GM19035 (cell line): ENCODE measurements around the gene SMG6.
A peak's percentile ranks its signal among the peaks of the same experiment; 100 is the strongest.

Source experiments
- ATAC-seq: cut with Tn5 transposase; IDR thresholded peaks from one replicate; pipeline ENCODE4 v1.9.1; 2021; ENCODE audit not compliant: unreplicated experiment

Gene SMG6

DNA sequence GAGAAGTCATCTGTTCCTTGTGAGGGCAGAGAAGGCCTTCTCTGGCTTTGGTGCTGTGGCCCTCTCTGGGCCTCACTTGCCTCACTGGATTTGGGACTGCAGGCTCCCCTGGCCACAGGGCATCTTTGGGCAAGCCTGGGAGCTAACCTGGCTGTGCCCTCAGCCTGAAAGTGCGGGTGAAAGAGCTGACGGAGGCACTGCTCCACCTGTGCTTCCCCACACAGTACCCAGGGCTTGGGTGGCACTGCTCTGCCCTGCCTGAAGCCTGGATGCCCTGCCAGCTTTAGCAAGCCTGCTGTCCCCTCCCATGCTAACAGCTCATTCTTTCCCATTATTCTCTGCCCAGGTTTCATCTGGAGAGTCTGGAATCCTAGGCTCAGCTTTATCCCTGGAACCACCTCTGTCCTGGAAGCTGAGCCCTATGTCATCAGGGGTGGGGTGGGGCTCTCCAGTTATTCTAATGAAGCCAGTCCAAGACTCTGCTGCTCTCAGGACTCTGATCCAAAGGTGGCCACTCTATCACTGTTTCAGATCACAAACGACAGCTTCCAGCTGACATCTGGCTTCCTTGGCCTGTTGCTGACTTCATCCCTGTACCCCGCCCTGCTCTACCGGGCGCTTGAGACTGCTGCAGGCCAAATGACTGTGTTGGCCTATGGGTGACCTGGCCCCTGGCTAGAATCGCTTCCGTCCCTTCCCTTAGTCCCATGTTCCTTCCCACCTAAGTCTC, 219.4 kb downstream of the SMG6 start:
- ATAC-seq = no peak

DNA sequence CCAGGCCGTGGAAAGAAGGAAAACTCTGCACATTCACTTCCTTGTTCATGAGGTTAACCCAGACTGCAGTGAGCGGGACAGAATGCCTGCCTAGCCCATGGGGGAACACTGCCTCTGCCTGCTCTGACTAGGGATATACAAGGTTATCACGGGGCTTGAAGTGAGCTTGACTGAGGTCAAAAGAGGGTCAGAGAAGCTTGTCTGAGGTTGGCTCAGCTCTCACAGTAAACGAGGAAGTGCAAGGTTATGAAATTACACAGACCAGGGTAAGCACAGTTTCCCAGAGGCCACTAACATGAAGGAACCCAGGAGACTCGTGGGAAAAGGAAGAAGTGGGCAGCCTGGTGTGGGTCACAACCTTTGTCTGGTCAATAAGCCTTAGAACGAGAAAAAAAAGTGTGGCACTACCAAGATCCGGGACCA, 220.0 kb downstream of the SMG6 start:
- ATAC-seq = no peak

DNA sequence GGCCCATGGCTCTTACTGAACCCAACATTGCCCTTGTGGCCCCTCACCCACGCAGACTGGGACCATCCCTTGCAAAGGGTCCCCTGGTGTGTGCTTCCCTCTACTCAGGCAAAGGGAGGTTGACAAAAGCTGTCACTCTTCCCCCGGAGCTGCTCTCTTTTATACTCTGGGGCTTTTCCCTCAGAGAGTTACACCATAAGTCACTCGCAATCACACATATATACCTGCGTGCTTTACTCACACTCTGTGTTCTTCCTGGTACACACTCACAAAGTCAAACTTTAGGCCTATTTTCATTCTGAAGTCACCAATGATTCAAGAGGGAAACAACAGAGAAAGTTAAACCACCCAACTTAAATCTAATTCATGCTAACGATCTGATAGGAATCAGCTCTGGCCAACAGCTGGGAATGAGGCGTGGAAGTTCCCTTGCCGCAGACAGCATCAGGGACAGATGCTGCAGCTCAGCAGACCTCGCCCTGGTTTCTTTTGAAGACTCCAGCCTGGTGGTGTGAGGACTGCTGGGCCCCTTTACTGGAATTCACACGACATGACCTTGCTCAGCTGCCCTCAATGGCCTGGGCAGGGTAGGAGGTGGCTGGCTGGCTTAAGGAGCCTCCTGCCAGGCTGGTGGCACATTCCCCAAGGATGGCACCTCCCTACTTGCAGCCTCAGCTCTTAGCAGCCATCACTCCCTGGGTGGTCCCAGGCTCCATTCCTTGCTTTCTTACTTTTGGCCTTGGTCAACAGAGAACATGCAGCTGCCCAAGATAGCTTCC, 221.4 kb downstream of the SMG6 start:
- no peak for ATAC-seq

DNA sequence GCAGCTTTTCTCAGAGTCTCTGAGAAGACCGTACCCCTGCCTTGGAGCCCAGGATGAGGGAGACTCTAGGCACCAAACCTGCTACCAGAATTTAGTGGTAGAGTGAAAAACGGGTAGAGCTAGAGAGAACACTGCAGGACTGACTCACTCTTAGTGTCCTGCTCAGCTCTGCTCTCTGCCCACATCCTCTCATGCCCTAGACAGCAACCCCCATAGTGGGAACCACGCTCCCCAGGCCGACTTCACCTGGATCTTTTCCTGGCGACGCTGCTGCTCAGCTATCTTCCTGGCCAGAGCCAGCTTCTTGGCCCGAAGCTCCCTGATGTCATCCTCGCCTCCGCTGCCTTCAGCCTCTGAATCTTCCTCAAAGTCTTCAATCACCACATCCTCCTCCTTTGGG, 222.0 kb downstream of the SMG6 start:
- ATAC-seq = no peak

DNA sequence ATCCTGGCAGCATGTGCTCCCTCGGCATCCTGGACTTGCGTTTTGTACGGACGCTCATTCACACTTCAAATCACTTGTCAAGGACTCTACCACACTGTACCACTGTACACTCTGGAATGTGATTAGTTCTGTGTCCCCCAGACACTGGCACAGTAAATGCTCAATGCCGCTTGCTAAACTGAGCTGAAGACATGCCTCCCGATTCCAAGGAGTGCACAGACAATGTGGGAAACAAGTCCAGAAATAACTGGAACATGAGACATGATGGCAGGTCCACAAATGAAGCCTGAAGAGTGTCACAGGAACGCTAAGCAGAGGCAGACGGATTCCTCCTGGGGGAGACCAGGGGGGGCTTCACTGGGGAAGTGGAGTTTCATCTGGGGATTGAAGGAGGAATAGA, 226.5 kb downstream of the SMG6 start:
- no peak for ATAC-seq

DNA sequence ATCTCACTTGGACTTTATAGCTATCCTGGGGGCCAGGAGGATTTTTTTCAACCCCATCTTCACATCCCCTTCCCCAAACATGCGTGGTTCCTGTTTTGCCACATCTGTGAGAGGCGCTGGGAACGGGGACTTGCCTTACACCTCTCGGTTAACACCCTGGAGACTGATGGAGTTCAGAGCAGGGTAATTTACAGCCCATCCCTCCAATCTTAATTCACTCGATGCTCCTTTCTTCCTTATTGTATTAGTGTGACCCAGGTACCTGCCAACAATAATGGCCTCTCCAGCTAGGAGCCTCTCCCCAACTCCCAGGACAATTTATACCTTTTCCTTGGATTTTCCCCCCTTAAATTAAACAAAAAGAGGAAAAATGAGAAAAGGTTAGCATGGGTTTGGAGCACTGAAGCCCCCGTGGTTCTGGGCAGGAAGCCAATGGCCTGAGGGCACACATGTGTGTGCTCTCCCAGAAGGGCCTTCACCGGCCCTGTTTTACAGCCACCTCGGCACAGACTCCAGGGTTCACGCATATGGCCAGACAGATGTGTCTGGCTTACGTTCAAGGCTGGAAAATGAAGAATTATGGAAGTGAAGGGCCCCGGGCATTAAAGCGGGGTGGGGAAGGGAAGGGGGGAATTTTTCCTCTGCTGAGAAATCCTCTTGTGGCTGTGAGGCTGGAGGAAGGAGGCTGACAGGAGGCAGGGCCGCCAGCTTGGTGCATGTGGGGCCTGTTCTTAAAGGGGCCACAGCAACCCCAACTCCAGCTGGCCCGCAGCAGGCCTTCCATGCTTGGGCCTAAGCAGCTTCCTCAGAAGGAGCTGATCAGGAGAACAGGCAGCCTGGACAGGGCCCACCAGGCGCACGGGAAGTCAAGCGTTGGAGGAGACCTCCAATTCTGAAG, 227.2 kb downstream of the SMG6 start:
- no peak for ATAC-seq

DNA sequence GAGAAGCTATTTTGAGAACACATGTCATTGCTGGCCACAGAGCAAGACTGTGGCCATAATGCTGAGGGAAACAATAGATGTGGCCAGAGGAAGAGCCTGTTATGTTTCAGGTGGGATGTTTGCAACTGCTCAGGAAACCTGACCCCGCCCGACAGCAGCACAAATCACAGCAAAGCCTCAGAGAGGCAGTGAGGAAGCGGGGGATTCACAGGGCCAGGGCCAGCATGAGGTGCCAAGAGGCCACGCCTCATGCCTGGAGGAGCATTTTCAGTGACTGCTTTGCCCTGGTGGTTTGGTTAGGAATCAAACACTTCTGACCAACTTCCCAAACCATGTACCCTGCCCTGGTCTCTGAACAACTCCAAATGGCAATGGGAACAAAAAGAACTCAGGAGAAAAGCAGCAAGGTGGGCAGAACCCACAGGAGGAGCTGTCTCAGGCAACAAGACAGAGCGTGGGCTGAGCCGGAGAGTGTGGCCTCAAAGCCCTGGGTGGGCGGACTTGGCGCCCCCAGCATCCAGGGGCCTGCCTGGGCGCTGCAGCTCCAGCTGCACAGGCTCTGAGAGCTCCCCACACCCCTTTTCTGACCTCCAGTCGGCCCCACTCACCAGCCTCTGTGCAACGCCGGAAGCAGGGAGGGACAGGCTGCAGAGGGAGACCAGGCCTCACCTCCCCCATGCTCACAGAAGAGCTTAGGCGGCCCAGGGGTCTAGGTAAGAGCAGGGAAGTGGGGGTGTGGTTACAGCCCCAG, 228.1 kb downstream of the SMG6 start:
- no peak for ATAC-seq

DNA sequence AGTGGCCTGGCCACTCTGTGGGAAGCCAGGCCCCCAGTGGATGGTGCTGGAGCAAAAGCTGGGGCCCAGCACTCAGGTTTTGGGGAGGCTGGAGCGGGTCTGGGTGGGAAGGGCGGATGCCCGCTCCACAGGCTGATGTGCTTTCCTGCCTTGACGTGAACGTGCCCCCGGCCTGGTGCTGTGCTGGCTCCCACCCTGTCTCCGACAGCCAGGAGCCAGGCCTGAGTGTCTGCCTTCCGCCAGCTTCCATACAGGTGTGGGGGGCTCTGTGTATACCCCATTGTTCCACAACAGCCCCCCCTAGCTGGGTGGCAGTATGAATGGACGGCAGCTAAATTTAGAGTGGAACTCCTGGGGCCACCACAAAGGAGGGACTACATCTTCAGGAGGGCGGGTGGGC, 228.7 kb downstream of the SMG6 start:
- ATAC-seq = no peak

DNA sequence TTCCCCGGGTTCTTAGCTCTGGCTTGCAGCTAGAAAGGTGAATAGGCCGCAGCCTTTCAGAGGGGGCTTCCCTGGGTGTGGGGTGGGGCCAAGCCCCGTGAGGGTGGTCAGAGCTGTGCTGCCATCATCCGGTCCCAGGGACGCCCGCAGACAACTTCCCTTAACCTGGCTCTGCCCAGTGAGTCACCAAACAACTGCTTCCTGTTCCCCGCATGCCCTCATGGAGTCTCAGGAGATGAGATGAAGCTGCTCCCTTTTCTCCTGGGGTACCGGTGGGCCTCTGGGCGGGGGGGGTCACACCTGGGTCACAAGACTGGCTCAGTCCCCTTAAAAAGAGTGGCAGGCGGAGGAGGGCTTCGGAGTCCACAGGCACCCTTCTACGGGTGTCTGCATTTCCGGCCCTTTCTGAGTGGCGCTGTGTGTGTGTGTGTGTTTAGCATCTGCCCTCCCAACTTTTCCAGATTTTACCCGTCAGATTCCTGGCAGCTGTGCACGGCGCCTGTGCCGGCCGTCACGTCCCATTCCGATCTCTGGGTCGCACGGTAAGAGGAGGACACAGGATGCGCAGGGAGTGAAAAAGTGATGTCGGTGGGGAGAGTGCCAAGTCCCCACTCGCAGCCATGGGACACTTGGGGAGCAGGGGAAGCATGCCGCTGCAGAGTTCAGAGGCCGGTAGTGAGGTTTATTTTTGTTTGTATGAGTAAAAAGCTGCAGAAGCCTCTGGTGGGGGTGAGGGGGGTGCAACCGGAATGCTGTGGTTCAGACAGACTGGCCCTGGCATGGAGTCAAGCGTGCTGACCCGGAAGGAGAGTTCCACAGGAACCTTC, 231.9 kb downstream of the SMG6 start:
- no peak for ATAC-seq

DNA sequence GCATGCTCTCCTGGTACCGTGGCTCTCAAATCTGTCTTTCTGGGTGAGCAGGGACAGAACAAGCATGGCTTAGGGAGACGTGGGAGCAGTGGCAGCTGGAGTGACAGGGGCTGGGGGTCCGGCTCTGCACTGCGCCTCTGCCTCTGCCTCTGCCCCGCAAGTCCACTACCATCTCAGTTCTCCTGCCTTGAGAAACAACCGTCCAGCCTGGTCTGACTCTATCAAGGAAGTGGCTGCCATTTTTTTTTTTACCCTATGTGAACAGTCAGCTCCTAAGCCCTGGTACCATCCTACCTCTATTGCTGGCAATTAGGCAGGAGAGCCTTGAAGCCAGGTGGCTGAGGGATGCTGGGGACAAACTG, 232.6 kb downstream of the SMG6 start:
- ATAC-seq = no peak

DNA sequence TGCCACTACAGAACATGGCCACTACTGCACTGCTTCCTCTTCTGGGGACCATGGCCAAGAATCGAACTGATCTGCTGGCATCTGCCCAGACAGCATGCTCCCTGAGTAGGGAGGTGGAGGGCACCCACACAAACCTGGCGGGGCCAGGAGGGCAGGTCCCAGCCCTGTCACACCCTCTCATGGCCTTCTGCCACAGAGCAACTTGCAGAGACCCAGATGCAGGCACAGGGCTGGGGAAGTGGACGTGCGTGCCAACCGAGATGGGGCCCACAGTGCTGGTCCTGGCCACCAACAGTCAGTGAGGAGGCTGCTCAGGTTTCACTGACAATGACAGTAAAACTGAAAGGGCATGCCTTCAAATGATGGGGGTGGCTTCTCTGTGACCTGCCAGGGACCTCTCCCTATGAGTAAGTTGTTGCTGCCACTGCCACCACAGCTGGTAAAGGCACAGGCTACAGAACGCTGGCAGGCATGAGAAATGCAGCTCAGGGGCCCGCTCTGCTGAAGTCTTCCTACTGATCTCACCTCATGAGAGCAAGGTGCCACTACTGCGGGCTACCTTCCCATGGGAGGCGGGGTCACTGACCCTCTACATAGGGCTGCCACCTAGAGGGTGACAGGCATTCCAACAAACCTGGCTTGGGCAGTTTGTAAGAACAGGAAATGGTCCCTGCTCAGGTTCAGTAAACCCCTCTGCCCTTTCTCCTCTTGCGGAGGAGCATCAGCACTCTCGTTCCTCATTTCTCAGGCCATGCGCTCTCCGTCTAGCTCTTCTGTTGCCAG, 233.2 kb downstream of the SMG6 start:
- peak; percentile 79 for ATAC-seq

DNA sequence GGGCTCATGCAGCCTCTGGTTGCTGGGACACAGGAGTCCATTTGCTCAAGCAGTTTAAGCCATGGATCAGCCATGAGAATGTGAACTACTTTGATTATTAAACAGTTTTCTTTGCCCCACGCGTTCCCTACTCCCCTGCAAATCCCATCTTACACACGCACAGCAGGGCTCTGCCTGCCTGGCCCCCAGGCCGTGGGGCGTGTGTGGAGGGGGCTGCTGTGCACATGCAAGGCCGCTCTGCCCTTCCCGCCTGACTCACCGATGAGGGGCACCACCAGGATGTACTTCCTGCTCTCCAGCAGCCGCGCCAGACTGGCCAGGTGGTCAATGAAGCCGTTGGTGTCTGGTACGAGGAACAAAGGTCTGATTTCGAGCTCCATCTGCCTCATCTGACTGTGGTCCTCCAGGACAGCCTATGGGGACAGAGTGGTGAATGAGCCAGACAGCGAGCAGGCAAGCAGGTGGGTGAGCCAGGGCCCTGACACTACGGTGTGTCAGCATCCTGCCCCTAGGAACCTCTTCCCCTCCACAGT, 235.0 kb downstream of the SMG6 start:
- ATAC-seq = no peak

DNA sequence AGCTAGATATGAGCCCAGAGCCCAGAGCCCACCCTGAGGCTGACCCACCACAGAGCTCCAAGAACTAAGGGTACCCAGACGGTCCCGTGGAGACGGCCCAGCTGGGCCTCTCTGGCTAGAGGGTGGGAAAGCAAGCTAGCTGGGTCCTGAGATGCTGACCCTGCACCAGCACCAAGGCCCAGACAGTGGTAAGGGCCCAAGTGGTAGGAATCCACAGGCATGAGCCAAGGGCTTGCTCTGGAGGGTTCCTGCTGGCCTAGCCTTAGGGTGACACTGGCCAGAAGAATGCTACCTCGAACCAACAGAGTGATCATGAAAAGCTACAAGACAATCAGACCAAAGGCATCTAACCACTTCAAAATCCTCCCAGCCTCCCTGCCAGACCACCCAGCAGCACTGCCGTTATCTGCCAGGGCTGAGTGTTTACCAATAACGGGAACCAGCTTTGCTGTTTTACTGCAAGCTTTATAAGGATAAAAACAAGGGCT, 235.5 kb downstream of the SMG6 start:
- no peak for ATAC-seq

DNA sequence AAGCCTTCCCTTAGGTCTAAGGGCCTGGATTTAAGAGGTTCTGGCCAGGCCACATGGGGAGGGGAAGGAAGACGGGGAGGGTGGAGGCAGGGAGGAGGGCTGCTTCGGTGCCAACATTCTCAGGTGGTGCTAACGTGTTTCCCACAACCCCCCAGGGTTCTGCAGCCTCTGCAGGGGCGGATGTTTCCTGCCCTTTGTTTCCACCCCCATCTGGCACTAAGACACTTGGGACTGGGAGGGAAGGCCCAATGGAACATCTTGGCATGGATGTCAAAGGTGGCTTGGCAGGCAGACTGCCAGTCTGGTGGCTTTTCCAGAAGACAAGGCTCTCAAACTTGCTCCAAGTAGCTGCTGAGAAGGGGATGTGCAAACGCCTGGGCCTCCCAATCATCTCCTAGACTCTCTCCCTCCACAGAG, 236.0 kb downstream of the SMG6 start:
- ATAC-seq = no peak

DNA sequence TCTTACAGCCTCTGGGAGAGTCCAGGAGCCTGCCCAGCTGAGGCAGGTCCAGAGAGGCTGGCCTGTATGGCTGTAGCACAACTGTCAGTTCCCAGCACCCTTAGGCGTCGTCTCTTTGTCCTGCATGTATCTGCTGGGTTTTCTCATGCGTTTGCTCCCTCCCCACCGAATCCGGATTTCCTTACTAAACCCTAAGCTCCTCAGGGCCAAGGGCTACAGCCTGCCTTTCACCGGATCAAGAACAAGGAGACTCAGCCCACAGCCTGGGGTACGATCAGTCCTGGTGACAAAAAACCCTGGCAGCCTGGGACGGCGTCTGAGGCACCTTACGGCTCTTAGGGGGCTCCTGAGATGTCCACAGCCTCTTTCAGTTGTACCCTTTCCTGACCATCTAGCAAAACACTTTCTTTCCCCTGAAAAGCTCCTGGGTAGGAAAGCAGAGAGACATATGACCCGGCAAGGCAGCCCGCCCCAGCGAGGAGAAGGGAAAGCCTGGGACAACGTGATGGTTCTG, 236.5 kb downstream of the SMG6 start:
- no peak for ATAC-seq

DNA sequence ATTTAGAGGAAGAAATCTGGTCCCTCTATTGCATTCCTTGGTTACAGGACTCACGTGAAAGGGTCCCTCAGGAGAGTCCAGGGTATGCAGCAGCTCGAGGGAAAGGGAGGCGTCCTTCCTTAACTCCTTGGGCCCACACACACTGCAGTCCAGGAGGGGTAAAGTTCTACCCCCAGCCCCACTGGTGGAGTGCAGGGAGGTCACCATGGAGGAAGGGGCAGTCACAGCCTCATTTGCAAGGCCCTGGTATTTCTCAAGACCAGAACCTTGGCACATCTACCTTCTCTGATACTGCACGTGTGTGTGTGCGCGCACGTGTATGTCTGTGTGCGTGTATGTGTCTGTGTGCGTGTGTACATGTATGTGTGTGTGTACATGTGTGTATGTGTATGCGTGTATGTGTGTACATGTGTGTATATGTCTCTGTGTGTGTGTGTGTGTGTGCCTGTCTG, 237.6 kb downstream of the SMG6 start:
- ATAC-seq = no peak

DNA sequence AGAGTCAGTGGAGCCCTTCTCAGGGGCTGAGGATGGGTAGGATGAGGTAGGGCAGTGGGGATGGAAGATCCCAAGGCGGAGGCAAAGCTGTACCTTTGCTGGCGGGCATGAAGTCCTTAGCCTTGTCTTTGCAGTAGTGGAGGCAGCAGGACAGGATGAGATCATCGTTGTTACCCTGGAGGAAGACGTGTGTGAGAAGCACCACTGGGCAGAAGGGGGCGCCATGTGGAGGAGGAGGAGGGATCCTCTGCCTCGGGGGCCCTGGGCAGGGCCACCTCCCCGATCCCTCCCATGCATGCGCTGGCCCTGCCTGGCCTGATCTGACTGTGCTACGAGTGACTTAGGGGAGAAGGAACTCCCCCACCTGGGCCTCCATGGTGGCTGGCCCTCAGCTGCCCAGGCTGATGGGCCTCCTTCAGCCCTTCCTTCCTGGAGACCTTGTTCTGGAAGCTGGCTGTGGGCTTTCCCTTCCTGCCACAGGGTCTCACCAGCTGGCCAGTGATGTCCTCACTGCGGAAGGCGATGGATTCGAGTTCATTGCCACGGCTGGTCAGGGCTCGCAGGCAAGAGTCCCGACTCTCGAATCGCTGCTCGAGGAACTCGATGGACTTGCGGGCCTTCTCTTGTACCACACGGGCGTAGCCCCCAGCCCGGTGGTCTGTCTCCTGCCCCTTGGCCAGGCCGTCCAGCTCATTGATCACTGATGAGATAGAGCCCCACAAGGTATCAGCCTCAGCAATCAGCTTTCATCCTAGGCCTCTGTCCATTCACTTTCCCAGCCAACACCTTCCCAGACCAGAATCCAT, 238.4 kb downstream of the SMG6 start:
- ATAC-seq = no peak

DNA sequence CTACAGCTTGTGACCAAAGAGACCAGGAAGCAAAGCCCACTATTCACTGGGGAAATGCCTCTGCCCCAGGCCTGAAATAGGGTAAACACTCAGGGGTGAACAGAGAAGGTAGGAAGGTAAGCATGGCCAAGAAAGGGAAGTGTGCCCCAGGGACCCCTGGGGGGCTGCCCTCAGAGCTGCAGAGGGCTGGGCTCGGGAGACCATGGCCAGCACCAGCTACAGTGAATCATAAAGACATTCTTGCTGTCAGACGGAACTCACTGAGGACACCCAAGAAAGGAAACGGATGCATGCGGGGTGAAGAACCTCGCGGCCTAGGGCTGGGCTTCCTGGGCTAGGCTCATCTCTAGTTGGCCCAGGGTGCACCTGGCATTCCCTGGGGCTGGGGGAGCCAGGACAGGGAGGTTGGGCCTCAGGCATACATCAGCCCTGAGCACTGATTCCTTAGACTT, 239.0 kb downstream of the SMG6 start:
- ATAC-seq = no peak
